ENCODE results near the gene CACNB4. TPM values are rescaled to one million over a fixed set of nuclear protein-coding genes. Genes with fewer than 3 reads are reported as not detected.

Gene CACNB4
- polyA plus RNA-seq, 1 experiment, result 0.12 TPM

DNA sequence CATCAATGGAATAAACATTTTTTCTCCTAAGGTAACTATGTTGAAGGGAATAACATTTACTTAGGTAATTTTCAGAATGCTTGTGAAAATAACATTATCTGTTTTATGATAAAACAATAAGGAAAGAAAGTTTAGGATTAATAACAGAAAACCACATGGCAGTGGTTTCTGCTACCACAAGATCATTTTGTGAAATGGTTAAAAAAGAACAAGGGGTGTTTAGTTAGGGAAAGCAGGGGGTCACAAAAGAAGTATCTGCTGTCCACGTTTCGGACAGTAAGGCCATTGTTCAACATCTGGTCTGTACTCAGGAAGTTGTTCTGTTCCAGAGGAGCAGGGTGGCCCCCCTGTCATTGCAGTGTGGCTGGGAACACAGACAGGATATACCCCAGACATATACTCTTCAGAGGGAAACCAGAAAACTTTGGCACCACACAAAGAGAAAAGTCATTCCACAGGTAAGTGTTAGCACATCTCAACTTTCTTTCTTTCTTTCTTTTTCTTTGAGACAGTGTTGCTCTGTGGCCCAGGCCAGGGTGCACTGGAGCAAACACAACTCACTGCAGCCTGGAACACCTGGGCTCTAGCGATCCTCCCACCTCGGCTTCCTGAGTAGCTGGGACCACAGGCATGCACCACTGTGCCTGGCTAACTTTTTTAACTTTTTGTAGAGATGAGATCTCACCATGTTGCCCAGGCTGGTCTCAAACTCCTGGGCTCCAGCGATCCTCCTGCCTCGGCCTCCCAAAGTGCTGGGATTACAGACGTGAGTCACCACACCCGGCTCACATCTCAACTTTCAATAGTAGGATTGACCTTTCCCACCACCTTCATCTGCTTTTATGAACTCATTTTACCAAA, 255.8 kb downstream of the CACNB4 start:
- POLR2A ChIA-PET, result no interaction called here
- no peaks in the 10 kb centered on the region for H3K36me3 ChIP-seq (ENCODE audit: control insufficient read depth, insufficient read depth, low read length)

DNA sequence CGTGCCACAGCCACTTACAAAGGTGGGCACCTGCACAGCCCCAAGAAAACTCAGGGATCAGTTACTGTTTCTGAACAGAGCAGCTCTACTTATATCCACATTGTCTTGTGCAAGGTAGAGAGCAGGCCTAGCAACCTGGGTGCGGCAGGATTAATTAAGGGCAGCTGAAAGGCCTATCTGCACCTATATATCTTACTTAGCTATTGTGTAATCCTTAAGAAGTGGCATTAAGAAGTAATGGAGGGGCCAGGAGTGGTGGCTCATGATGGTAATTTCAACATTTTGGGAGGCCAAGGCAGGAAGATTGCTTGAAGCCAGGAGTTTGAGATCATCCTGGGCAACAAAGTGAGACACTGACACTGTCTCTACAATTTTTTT, 257.8 kb downstream of the CACNB4 start:
- TF ChIP-seq, protein P1, sequence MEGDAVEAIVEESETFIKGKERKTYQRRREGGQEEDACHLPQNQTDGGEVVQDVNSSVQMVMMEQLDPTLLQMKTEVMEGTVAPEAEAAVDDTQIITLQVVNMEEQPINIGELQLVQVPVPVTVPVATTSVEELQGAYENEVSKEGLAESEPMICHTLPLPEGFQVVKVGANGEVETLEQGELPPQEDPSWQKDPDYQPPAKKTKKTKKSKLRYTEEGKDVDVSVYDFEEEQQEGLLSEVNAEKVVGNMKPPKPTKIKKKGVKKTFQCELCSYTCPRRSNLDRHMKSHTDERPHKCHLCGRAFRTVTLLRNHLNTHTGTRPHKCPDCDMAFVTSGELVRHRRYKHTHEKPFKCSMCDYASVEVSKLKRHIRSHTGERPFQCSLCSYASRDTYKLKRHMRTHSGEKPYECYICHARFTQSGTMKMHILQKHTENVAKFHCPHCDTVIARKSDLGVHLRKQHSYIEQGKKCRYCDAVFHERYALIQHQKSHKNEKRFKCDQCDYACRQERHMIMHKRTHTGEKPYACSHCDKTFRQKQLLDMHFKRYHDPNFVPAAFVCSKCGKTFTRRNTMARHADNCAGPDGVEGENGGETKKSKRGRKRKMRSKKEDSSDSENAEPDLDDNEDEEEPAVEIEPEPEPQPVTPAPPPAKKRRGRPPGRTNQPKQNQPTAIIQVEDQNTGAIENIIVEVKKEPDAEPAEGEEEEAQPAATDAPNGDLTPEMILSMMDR (IDR thresholded peaks at IDR 0.05; ENCODE audit: insufficient read depth, low read depth, low read length), result no peak

More for the DNA sequence above, 255.8 kb downstream of the CACNB4 start:
- Histone ChIP-seq H3K4me3 (ENCODE audit: low read depth, low read length) (no peak overlapping the region), H3K27me3 (ENCODE audit: control insufficient read depth, insufficient read depth, low read length) (no peaks in the 10 kb centered on the region)
- CTCF ChIA-PET, result no interaction called here
- DNase-seq (ENCODE audit: low read depth), result no peak
- TF ChIP-seq, protein P1 (IDR thresholded peaks at IDR 0.05; ENCODE audit: insufficient read depth, low read depth, low read length), result no peak

DNA sequence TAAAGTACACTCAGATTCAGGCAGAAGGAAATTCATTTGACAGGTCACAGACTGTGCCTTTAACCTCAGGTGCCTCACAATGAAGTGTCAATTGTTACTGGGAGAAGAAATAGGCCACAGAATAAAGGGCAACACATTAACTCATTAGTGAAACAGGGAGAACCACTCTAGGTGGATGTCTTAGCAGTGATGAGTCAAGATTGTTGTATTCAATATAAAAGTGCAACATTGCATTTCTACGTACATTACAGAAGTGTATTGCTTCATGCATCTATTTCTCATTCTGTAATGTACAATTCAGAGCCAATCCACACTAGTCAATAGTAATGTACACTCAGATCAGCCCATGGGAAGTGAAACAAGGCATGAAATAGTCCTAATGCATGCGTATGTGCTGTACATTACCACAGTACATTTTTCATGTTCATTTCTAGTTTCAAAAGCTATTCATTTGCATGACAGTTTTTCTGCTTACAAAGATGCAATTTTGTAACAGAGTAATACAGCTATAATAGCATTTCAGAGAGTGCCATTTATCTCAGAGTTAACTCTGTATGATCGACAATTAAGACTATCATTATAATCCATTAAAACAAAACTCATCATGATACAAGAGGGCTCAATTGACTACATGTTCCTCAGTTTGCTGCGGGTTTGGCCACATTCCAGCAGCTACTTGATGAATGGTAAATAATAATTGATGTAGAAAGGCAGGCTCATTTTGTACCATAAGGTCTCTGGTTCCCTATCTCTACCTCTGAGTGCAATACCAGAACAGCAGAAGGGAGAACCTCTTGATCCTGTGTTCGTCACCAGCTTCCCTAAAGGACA, 258.4 kb downstream of the CACNB4 start:
- Histone ChIP-seq H3K4me3 (ENCODE audit: low read depth, low read length) (no peak overlapping the region), H3K27me3 (ENCODE audit: control insufficient read depth, insufficient read depth, low read length) (no peaks in the 10 kb centered on the region), H3K36me3 (ENCODE audit: control insufficient read depth, insufficient read depth, low read length) (no peaks in the 10 kb centered on the region)
- POLR2A ChIA-PET, result no interaction called here
- TF ChIP-seq, protein P1 (IDR thresholded peaks at IDR 0.05; ENCODE audit: insufficient read depth, low read depth, low read length), result no peak
- no peak for DNase-seq (ENCODE audit: low read depth)
- CTCF ChIA-PET, result no interaction called here

More for the DNA sequence above, 257.8 kb downstream of the CACNB4 start:
- DNase-seq (ENCODE audit: low read depth), result no peak
- Histone ChIP-seq H3K36me3 (ENCODE audit: control insufficient read depth, insufficient read depth, low read length) (no peaks in the 10 kb centered on the region), H3K27me3 (ENCODE audit: control insufficient read depth, insufficient read depth, low read length) (no peaks in the 10 kb centered on the region), H3K4me3 (ENCODE audit: low read depth, low read length) (no peak overlapping the region)
- CTCF ChIA-PET, result interaction anchor here (0.6 kb wide), 1 partner anchor 38 kb away, joined by 3 read pairs; no protein-coding TSS in a partner anchor
- POLR2A ChIA-PET, result no interaction called here

DNA sequence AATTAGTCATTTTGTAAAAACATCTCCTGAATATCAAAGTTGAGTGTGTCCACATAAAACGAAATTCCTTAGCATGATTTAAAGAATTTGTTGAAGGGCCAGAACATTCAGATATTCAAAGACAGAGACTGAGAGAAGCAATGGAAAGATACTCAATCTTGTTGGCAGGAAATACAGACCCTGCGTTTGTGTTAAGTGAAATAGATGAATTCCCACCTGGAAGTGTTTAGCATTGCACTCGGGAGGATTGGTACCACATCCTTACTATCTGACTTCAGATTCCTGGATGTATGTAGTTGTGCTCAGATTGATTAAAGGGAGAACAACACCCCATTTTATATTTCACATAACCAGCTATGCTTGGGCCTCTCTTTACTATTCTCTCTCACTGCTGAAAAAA, 260.9 kb downstream of the CACNB4 start:
- Histone ChIP-seq H3K27me3 (ENCODE audit: control insufficient read depth, insufficient read depth, low read length) (no peaks in the 10 kb centered on the region), H3K4me3 (ENCODE audit: low read depth, low read length) (no peak overlapping the region), H3K36me3 (ENCODE audit: control insufficient read depth, insufficient read depth, low read length) (no peaks in the 10 kb centered on the region)
- DNase-seq (ENCODE audit: low read depth), result no peak
- ChIA-PET POLR2A (no interaction called here), CTCF (no interaction called here)
- TF ChIP-seq, protein P1 (IDR thresholded peaks at IDR 0.05; ENCODE audit: insufficient read depth, low read depth, low read length), result no peak

DNA sequence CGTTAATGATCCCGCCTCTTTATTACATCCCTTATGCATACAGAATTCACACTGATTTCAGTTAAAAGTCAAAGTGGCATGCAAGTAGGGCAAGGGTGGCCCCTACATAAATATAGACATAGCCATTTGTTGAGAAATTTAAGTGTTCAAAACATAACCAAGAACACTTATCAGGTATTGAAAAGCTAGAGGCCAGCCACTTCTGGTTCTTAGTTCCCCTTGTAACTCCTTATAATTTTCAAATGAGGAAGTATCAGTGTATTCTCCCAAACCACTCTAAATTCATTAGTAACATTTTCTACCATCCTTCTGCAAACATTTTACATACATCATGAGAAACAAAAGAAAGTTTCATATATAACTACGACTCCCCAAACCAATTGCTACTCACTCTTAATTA, 264.9 kb downstream of the CACNB4 start:
- Histone ChIP-seq H3K4me3 (ENCODE audit: low read depth, low read length) (no peak overlapping the region), H3K36me3 (ENCODE audit: control insufficient read depth, insufficient read depth, low read length) (no peaks in the 10 kb centered on the region), H3K27me3 (ENCODE audit: control insufficient read depth, insufficient read depth, low read length) (no peaks in the 10 kb centered on the region)
- DNase-seq (ENCODE audit: low read depth), result no peak
- ChIA-PET CTCF (no interaction called here), POLR2A (no interaction called here)
- TF ChIP-seq, protein P1 (IDR thresholded peaks at IDR 0.05; ENCODE audit: insufficient read depth, low read depth, low read length), result no peak

All from BJ (cell line).